Activated T-cell treated with anti-CD3 and anti-CD28 coated beads for 1 hour (primary cell): ENCODE data around the gene CYTH3.

ENCODE experiments used
- DNase-seq: peaks from one replicate; pipeline ENCODE4 v3.0.0-alpha.2; 2020; ENCODE audit warnings: low read depth

Gene CYTH3

DNA sequence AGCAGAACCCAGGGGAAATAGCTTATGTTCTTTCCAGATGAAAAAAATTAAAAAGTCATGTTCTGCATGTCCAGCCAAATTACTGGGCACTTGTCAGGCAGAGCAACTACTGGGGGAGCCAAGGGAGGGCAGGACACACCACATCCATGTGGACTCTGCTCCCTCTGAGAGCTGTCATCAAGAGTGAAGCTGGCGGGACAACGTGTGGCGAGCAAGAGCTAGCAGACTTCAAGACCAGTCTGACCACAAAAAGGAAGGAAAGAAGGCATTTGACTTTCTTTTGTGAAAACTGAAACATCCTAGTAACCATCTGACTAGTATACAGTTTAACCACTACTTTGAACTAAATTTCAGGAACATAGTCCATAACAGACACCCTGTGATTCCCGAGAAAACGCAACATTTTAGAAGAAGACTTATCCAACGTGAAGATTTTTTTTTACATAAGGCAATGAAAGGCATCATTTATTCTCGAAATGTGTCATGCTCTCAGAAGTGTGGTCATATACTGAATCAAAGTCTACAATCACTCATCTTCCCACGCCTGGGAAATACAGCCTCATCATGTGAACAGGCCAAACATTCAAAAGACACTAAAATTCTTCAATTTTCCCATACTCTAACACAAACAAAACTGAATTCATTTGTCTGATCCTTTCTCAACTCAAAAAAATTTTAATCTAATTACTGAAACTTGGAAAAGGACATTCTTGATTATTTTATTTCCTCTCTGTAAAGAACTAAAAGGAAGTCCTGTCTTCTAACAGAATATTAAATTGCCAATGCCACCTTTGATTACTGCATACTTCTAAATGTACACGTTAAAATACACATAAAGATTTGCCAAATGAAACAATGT, 15.5 kb downstream of the CYTH3 start:
- no peak for DNase-seq

- DNase-seq, result no peak
These were observed 16.3 kb downstream of the CYTH3 start for GRCh38 chr7:6256109-6256483.

- no peak for DNase-seq
These were observed 17.6 kb downstream of the CYTH3 start for GRCh38 chr7:6254866-6255265.

DNA sequence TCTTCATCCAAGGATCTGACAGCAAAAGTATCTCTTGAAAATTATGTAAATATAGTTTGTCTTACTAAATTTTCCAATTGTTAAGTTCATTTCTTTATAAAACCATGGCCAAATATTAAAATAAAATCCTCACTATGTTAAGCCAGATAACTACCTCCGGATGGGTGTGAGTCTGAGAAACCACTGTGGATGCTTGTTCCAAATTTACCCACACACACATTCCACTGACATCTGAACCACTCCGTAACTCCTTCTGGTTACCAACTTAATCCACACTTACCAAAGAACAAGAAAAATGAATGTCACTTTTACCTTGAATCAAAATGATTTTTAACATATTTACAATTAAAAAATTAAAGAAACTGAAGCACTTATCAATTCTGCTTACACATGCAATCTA, 19.7 kb downstream of the CYTH3 start:
- DNase-seq, result no peak

GRCh38 chr7:6252341-6252746, 20.1 kb downstream of the CYTH3 start:
- DNase-seq, result no peak

DNA sequence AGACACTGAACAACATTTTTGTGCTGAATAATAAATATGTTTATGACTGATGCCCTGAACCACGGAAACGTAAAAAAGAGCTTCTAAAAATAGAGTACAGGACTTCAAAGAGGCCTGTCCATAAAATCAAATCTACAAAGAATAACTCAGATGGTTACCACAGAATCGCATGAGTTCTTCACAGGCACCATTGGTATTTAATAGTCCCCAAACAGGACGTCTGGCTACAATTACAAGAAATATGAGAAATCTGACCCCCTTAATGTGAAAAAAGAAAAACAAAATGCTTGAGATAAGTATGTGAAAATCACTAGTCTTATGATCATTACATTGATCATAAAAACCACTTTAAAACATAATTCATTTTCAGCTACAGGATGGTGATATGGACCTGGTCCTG, 20.8 kb downstream of the CYTH3 start:
- no peak for DNase-seq

DNA sequence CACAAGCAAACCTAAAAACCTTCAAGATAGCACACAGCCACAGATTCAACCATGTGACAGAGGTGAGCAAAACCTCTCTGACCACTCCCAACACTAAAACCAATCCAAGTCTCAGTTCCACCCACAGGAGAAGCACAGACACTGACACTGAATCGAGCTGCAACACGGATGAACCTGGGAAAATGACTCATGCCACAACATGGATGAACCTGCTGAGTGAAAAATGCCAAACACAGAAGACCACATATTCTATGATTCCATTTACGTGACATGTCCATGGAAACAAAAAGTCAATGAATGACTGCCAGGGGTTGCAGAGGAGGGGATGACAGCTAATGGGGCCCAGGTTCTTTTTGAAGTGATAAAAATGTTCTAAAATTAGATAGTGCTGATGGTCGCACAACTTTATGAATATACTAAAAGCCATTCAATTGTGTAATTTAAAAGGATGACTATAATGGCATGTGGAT, 22.0 kb downstream of the CYTH3 start:
- no peak for DNase-seq

GRCh38 chr7:6249043-6249442, 23.4 kb downstream of the CYTH3 start:
- no peak for DNase-seq

GRCh38 chr7:6248581-6248980, 23.8 kb downstream of the CYTH3 start:
- no peak for DNase-seq

DNA sequence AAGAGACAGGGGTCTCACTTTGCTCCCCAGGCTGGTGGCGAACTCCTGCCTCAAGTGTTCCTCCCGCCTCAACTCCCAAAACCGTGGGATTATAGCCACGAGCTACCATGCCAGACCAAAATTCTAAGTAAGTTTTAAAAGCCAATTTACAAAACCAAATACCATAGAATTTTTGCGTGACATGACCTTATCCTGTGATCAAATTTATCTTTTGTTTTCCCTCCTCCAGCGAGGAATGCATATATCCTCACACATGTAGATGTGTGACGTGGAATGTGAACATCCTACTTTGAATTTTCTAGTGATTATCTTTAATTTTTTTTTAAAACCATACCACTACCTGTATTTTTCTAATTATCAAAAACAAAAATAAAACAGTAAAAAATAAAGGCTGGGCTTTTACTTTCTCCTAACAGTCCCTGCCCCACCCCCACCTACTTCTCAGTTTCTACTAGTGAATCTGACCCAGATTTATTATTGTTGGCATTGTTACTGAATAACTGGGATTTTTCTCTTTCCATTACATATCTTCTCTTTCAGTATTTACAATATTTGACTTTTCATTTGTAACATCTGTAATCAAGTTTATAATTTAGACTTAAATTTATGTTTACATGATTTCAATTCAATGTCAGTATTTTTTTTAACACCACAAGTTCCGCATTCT, 26.0 kb downstream of the CYTH3 start:
- no peak for DNase-seq

DNA sequence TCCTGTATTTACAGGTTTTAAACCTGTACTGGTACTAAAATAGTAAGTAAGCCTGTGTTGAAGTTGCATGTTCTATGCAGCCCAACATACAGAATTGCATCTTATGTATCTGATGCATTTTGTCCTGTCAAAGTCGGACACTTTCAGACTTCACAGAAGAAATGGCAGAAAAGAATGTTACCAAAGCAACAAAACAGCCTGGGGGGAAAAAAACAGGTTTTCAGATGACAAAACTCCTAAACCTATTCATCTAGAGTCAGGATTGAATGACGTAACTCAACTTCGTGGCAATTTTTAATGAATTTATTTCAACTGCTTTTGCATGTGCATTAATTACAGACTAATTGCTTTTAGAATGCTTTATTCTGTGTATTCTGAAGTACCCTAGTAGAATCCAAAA, 28.4 kb downstream of the CYTH3 start:
- DNase-seq, result no peak

DNA sequence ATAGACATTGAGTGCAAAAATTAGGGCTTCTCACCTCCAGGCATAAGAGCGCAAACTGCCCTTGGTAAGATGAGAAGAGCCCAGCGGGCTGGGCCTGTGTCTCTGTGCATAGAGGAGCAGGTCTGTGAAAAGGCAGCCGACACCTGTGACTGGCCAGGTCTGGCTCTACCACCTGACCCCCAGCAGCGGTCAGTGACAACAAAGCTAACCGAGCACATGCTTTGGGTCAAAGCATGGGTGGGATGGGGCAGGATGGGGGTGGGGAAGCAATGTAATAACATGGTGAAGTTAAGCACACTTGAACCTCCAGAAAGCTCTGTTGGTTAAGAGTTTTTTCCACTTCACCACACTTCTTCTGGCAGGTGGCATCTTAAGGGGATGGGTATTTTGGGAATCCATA, 29.3 kb downstream of the CYTH3 start:
- no peak for DNase-seq

DNA sequence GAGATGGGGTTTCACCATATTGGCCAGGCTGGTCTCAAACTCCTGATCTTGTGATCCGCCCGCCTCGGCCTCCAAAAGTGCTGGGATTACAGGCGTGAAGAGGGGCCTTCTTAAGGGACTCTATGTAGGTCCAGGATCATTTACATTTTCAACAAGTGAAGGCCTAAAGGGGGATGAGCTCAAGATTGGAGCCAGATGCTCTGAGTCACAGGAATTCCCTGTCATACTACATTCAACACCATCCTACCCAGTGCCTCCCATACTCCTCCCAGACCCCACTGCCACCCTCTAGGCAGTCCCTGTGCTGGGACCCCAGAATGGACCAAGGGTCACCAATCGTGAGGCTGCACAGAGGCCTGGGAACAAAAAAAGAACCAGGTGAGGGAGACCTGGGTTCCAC, 29.9 kb downstream of the CYTH3 start:
- no peak for DNase-seq

- DNase-seq, result no peak
These were observed 30.8 kb downstream of the CYTH3 start for GRCh38 chr7:6241607-6241973.

GRCh38 chr7:6238309-6238925, 34.0 kb downstream of the CYTH3 start:
- no peak for DNase-seq

- no peak for DNase-seq
These were observed 34.7 kb downstream of the CYTH3 start for GRCh38 chr7:6237730-6238129.

- DNase-seq, result no peak
These were observed 35.4 kb downstream of the CYTH3 start for GRCh38 chr7:6237011-6237410.

DNA sequence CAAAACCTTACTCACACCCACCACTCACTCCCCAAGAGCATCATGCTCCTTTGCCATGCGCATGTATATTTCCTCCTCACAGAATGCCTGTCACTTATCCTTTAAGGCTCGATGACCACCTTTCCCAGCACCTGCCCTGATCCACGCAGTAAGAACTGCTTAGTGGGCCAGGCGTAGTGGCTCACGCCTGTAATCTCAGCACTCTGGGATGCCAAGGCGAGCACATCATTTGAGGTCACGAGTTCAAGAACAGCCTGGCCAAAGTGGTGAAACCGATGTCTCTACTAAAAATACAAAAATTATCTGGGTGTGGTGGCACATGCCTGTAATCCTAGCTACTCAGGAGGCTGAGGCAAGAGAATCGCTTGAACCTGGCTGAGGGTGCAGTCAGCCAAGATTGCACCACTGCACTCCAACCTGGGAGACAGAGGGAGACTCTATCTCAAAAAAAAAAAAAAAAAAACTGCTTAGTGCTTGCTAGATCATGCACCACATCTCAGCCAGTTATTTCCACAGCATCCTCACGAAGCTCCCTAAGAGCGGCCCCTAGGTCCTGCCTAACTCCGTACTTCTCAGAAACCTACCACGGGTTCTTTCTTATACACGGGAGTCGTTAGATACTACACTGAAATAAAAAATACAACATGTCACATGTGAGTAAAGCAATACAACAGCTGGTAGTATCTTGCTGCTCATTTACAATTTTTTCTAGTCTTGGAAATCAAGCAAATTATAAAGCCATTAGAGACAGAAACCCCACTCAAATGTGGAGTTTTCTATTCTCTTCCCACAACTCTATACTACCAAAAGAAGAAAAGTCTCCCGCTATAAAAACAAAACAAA, 37.2 kb downstream of the CYTH3 start:
- no peak for DNase-seq

GRCh38 chr7:6234384-6234783, 38.0 kb downstream of the CYTH3 start:
- no peak for DNase-seq

GRCh38 chr7:6232534-6232933, 39.9 kb downstream of the CYTH3 start:
- DNase-seq, result no peak

- no peak for DNase-seq
These were observed 40.3 kb downstream of the CYTH3 start for GRCh38 chr7:6232116-6232515.

DNA sequence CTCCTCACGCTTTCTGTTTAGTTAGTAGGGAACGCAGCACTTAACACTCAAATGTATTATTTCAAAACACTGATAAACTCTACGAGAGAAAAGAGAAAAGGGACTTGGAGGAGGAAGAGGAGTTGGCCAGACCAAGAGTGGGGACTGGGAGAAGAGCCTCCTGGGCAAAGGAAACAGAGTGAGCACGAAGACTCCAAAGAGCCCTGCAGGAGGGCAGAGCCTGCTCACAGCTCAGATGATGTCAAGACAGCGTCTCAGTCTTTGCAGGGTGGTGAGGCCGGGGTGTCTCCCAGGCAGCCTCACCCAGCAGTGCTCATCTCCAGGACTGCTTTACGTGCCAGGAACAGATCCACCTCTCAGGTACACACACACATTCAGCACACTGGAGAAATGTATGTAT, 41.2 kb downstream of the CYTH3 start:
- no peak for DNase-seq
